ENCODE results near the gene FHDC1. TPM values are rescaled to one million over a fixed set of nuclear protein-coding genes. Genes with fewer than 3 reads are reported as not detected.

The FHDC1 gene
- total RNA-seq, 2 donors from 2014 or later = 0.99 to 3.9 TPM

DNA sequence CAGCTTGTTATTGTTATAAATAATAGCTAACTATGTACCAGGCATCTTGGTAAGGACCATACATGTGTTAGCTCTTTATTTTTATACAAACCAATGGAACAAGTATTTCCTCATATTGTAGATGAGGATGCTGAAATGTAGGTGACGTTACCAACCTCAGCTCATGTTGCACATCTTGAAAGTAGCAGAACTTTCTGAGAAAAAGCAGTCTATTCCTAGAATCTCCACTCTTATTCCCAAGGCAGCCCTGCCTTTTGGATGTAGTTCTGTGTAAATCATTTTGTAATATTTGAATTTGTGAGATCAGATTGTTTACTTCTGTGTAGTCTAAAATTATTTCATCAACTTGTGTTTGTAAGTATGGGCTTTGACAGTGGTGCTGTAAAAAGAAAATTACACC is 5.3 kb downstream of the FHDC1 start:
- intact Hi-C loops (cut with DNase I) = no loop called here
- peaks cover 9% of the 10 kb centered on the region for H3K4me1 ChIP-seq
- ATAC-seq (no peak), DNase-seq (no peak)
- no peaks in the 10 kb centered on the region for H3K27me3 ChIP-seq
- H3K4me3 ChIP-seq = no peak overlapping the region
- TF ChIP-seq, protein P1, sequence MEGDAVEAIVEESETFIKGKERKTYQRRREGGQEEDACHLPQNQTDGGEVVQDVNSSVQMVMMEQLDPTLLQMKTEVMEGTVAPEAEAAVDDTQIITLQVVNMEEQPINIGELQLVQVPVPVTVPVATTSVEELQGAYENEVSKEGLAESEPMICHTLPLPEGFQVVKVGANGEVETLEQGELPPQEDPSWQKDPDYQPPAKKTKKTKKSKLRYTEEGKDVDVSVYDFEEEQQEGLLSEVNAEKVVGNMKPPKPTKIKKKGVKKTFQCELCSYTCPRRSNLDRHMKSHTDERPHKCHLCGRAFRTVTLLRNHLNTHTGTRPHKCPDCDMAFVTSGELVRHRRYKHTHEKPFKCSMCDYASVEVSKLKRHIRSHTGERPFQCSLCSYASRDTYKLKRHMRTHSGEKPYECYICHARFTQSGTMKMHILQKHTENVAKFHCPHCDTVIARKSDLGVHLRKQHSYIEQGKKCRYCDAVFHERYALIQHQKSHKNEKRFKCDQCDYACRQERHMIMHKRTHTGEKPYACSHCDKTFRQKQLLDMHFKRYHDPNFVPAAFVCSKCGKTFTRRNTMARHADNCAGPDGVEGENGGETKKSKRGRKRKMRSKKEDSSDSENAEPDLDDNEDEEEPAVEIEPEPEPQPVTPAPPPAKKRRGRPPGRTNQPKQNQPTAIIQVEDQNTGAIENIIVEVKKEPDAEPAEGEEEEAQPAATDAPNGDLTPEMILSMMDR (IDR thresholded peaks at IDR 0.05) = no peak
- TF ChIP-seq POLR2A (IDR thresholded peaks at IDR 0.05) = no peak
- H3K27ac ChIP-seq = no peak overlapping the region
- 81 to 87% methylated on average over 1 of the region's 1 CpG for WGBS, 2 donors
- no peaks in the 10 kb centered on the region for H3K36me3 ChIP-seq (replicated peaks in 1 of 2; ENCODE audit: insufficient read depth in 1 of 2, low read depth in 2 of 2)
- no peaks in the 10 kb centered on the region for H3K9me3 ChIP-seq

DNA sequence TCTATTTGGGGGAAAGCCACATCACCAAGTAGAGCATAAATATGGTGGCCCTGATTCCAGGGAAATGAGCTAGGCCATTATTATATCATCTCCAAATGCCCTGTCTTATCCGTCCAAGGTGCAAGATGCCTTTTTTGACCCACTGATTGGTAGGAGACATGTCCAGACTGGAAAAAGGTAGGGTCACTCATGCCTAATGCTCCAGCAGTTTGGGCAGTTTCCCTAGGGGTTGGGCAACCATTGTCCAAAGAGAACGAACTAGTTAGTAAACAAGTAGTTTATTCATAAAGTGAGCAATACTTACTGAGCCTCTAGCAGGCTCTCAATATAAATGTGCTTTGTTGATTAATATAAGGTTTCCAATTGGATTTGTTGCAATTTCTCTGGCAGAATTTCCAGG is 6.2 kb downstream of the FHDC1 start:
- DNase-seq (no peak), ATAC-seq (no peak)
- Histone ChIP-seq H3K4me1 (peaks cover 9% of the 10 kb centered on the region), H3K9me3 (no peaks in the 10 kb centered on the region), H3K27me3 (no peaks in the 10 kb centered on the region), H3K36me3 (replicated peaks in 1 of 2; ENCODE audit: insufficient read depth in 1 of 2, low read depth in 2 of 2) (no peaks in the 10 kb centered on the region), H3K27ac (no peak overlapping the region), H3K4me3 (no peak overlapping the region)
- intact Hi-C loops (cut with DNase I) = no loop called here
- 93% methylated on average over 2 of the region's 2 CpGs for WGBS, 2 donors
- TF ChIP-seq, protein P1 (IDR thresholded peaks at IDR 0.05) = no peak
- no peak for TF ChIP-seq POLR2A (IDR thresholded peaks at IDR 0.05)

DNA sequence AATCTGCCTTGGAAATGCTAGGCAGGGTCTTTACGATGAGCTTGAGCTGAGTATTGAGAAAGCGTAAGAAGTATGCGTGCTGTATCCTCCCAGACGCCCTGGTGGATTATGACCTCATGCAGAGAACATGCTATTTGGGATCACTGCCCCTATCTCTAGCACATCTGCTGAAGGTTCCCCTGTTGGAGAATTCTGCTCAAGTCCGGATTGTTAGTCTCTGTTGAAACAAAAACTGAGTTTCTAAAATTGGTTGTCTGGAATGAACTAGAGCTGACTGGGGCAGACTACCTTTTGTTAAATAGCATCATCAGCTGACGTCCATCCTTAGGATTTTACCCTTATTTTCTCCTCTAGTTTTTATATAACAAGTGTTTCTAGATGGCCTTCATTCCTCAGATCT is 7.5 kb downstream of the FHDC1 start:
- H3K27ac ChIP-seq = no peak overlapping the region
- WGBS, 2 donors = 77 to 81% methylated on average over 6 of the region's 6 CpGs
- no peak for ATAC-seq

DNA sequence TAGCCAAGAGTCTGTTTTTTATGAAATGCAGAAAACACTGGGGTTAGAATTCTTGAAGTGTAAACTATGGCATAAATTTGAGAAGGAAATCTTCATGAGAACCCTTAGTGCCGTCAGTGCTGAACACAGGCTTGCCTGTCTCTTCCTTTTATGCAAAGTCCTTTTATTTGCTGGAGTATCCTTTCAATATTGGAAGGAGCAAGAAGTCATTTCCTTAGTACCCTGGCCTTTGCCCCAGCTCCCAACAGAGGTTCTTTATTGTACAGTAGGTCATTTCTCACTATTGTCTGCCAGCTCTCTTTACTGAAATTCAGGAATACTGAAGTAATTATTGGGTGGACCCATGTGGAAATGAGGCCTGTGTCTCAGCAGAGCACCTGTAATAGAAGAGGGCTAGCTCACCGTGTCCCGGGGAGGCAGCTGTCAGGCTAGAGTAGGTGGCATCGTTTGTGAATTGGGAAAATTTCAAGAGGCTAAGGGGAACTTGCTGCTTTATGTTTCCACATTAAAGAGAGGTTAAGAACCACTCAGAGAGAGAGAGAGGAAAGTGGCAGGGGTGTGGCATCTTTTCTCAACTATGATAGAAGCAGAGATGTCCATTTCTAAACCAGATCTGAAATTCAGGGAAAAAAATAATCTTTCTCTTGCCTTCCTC is 8.7 kb downstream of the FHDC1 start:
- DNase-seq = no peak
- ATAC-seq = no peak
- Histone ChIP-seq H3K27me3 (no peaks in the 10 kb centered on the region), H3K27ac (no peak overlapping the region), H3K9me3 (no peaks in the 10 kb centered on the region), H3K4me1 (no peaks in the 10 kb centered on the region), H3K36me3 (replicated peaks in 1 of 2; ENCODE audit: insufficient read depth in 1 of 2, low read depth in 2 of 2) (no peaks in the 10 kb centered on the region), H3K4me3 (no peak overlapping the region)
- TF ChIP-seq, protein P1 (IDR thresholded peaks at IDR 0.05) = no peak
- TF ChIP-seq POLR2A (IDR thresholded peaks at IDR 0.05) = no peak
- intact Hi-C loops (cut with DNase I) = no loop called here
- WGBS, 2 donors = 79 to 87% methylated on average over 4 of the region's 4 CpGs

More for the DNA sequence above, 7.5 kb downstream of the FHDC1 start:
- TF ChIP-seq, protein P1 (IDR thresholded peaks at IDR 0.05) = no peak
- no peak for TF ChIP-seq POLR2A (IDR thresholded peaks at IDR 0.05)
- no peaks in the 10 kb centered on the region for H3K36me3 ChIP-seq (replicated peaks in 1 of 2; ENCODE audit: insufficient read depth in 1 of 2, low read depth in 2 of 2)
- peak in 1 of 4 donors; percentile 13 for DNase-seq
- no peak overlapping the region for H3K4me3 ChIP-seq
- no peaks in the 10 kb centered on the region for H3K27me3 ChIP-seq
- no peaks in the 10 kb centered on the region for H3K9me3 ChIP-seq
- intact Hi-C loops (cut with DNase I) = no loop called here
- H3K4me1 ChIP-seq = no peaks in the 10 kb centered on the region

DNA sequence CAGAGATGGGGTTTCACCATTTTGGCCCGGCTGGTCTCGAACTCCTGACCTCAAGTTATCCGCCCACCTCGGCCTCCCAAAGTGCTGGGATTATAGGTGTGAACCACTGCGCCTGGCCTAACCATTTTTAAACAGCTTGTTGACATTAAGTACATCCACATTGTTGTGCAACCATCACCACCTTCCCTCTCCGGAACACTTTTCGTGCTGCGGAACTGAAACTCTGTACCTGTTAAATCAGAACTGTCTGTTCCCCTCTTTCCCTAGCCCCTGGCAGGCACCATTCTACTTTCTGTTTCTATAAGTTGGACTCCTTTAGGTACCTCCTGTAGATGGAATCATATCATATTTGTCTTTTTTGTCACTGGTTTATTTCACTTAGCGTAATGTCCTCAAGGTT is 9.5 kb downstream of the FHDC1 start:
- no peak for DNase-seq
- 93 to 96% methylated on average over 9 of the region's 9 CpGs for WGBS, 2 donors
- H3K27me3 ChIP-seq = no peaks in the 10 kb centered on the region
- peaks cover 3% of the 10 kb centered on the region for H3K4me1 ChIP-seq
- no peak for ATAC-seq
- intact Hi-C loops (cut with DNase I) = no loop called here
- no peaks in the 10 kb centered on the region for H3K36me3 ChIP-seq (replicated peaks in 1 of 2; ENCODE audit: insufficient read depth in 1 of 2, low read depth in 2 of 2)
- H3K4me3 ChIP-seq = no peak overlapping the region
- TF ChIP-seq, protein P1 (IDR thresholded peaks at IDR 0.05) = no peak
- TF ChIP-seq POLR2A (IDR thresholded peaks at IDR 0.05) = no peak
- H3K9me3 ChIP-seq = no peaks in the 10 kb centered on the region
- no peak overlapping the region for H3K27ac ChIP-seq

Measured in body of pancreas (tissue), 4 donors.